ENCODE data around the gene IQCH.
"Not testable (repeated sequence)": the region's sequence is repeated elsewhere in the genome, so short reads cannot be mapped to it uniquely, and the experiment has no call there.

The IQCH gene

GRCh38 chr15:67248011-67248505 is 6.5 kb upstream of the IQCH start:
- no peak for DNase-seq

- DNase-seq = no peak
These were observed 4.8 kb upstream of the IQCH start for GRCh38 chr15:67249830-67250229.

GRCh38 chr15:67251318-67251717 is 3.3 kb upstream of the IQCH start:
- no peak for DNase-seq

GRCh38 chr15:67253101-67253500 is 1.5 kb upstream of the IQCH start:
- DNase-seq = no peak

- DNase-seq = no peak
These were observed 893 bp upstream of the IQCH start for GRCh38 chr15:67253549-67254237.

- no peak for DNase-seq
These were observed 1.5 kb downstream of the IQCH start for GRCh38 chr15:67256051-67256450.

GRCh38 chr15:67258412-67258811 is 3.8 kb downstream of the IQCH start:
- DNase-seq = not testable (repeated sequence)

- no peak for DNase-seq
These were observed 4.8 kb downstream of the IQCH start for GRCh38 chr15:67259379-67259778.

- DNase-seq = no peak
These were observed 5.2 kb downstream of the IQCH start for GRCh38 chr15:67259806-67260205.

- no peak for DNase-seq
These were observed 12.3 kb downstream of the IQCH start for GRCh38 chr15:67266870-67267269.

- no peak for DNase-seq
These were observed 12.9 kb downstream of the IQCH start for GRCh38 chr15:67267440-67267839.

- no peak for DNase-seq
These were observed 13.7 kb downstream of the IQCH start for GRCh38 chr15:67267951-67268941.

- no peak for DNase-seq
These were observed 19.6 kb downstream of the IQCH start for GRCh38 chr15:67274236-67274635.

GRCh38 chr15:67276666-67277065 is 22.1 kb downstream of the IQCH start:
- no peak for DNase-seq

GRCh38 chr15:67280217-67280616 is 25.6 kb downstream of the IQCH start:
- DNase-seq = no peak

- DNase-seq = no peak
These were observed 27.1 kb downstream of the IQCH start for GRCh38 chr15:67281714-67282113.

- DNase-seq = not testable (repeated sequence)
These were observed 31.0 kb downstream of the IQCH start for GRCh38 chr15:67285625-67286024.

GRCh38 chr15:67286400-67286799 is 31.8 kb downstream of the IQCH start:
- DNase-seq = not testable (repeated sequence)

- no peak for DNase-seq
These were observed 35.7 kb downstream of the IQCH start for GRCh38 chr15:67290319-67290718.

- DNase-seq = no peak
These were observed 41.6 kb downstream of the IQCH start for GRCh38 chr15:67296188-67296587.

- no peak for DNase-seq
These were observed 42.1 kb downstream of the IQCH start for GRCh38 chr15:67296684-67297083.

- no peak for DNase-seq
These were observed 45.9 kb downstream of the IQCH start for GRCh38 chr15:67300266-67301025.

All from T1000 (cell line).